ENCODE data around the gene ZNF521.

ZNF521 gene

DNA sequence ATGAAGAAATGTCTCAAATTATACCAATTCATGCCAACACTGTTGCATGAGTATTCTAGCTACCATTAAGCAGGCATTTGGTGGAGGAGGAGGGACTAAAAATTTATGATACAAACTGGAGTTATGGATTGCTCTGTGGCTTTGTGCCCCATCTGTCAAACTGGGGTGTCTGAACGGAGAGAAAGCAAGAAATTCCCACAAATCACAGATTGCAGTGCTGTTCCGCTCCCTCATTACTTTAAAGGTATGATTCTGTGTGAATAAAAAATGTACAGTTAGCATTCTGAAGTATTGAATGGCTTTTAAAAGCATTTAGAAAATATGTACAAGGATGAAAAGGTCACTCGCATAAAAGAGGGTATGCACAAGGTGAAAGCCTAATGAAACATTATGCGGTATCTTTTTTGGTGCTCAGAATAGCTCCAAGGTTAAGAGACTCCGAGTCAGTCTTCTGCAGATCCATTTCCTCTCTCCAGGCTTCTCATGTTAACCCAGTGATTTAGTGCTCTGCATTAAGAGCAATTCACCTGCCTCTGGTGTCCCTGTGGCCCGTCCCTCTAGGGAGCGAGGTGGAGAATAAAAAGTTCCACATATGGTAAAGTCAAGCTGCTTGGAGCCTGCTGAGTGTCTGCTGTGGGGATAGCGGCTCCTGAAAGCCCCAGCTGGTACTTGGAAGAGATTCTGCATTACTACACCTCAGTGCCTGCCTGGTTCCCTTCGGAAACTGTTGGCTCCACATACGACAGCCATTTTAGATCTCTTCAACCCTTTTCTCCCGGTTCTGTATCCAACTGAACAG is 184.2 kb downstream of the ZNF521 start:
- no peak for DNase-seq (ENCODE audit: low read depth)

DNA sequence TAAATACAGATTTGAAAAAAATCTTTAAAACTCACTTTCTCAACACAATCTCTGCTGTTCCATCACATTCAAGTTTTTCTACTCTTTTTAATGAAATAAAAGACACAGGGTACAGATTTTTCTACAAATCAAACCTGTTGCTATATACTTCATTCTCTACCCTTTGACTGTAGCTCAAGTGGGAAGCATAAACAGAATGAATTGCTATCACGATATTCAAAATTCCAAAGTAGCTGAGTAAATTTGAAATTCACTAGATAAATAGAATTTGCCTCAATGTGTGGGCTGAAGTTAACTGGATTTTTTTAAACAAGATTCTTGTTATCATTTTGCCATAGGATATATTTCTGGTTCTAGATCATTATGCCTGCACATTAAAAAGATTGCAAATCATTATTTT is 185.9 kb downstream of the ZNF521 start:
- DNase-seq (ENCODE audit: low read depth): no peak

DNA sequence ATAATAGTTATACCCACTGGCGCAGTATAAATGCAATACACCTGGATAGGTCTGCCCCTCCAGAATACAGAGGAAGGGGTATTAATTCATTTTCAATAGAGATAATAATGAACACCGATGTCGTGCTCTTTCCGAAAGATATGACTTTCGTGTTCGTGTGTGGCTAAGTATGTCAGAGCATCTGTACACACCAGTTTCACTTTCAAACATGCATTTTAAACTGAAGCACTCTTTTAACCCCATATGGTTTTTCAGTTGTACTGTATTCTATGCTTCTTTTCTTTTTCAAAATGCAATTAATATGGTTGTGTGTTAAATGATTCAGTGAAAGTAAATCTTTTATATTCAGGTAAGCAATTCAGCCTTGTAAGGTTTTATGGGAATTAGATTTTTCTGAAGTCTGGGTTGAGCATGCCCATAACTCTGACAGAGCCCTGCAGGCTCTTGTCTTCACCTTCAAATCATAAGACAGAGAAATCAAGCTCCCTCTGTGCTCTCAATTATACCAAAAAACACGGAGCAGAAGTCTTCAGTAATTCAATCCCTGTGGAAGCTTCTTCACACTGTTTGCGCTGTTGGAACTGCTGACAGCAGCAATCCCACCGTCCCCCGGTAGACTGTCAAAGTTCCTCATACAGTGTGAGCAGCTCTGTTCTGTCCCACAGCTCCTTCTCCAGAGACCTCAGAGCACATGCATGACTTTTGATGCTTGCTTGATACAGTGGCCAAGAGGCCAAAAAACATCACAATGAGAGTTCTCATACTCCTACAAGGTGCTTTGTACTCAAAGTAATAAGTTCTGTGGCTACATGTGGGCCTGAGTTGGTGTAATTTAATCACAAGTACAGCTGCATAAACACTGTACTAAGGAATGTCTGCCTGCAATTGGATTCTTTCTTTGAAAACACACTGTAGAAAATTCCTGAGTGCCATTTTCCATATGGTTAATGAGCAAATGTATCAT is 186.8 kb downstream of the ZNF521 start:
- no peak for DNase-seq (ENCODE audit: low read depth)

DNA sequence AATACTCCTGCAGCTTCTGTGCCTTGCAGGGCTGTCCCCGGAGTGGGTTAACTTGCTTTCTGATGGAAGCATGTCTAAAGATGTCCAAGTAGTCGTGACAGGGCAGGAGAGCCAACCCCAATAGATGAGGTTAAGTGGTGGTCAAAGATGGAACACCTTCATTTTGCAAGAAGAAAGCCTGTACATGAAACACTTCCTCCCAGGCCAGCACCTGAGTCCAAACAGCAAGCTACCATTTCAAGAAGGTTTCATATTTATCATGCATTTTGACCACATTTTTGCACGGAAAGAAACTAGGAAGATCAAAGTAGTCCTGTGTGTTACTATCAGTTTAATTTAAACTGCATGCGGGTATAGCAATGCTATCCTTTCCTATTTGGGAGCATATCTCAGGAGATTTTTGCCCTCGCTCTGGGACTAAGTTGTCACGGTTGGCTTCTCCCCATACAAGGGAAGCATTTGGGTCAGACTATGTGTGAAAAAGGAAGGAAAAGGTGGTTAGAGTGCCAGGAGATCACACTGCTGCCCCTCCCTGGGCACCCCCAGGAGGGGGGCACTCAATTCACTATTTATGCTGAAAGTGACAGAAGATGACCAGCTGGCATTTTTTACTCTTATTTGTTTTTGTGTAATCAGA is 187.6 kb downstream of the ZNF521 start:
- DNase-seq (ENCODE audit: low read depth): no peak

DNA sequence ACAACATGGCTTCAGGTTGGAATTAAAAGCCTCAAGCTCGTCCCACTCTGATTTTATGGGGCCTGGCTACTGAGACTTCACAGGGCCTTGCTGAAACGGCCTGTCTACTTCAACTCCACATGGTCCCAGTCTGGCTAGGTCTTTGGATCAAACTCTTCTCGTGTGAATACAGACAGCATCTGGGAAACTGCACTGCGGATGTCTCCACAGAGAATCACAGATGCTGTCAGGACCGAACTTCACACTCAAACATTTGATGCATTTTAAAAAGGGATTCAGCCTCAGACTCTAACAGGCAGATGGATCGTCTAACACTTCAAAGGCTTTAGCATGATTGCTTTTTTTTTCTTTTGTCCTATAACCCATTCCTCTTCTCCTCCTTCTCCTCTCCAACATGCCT is 198.5 kb downstream of the ZNF521 start:
- DNase-seq (ENCODE audit: low read depth): no peak

DNA sequence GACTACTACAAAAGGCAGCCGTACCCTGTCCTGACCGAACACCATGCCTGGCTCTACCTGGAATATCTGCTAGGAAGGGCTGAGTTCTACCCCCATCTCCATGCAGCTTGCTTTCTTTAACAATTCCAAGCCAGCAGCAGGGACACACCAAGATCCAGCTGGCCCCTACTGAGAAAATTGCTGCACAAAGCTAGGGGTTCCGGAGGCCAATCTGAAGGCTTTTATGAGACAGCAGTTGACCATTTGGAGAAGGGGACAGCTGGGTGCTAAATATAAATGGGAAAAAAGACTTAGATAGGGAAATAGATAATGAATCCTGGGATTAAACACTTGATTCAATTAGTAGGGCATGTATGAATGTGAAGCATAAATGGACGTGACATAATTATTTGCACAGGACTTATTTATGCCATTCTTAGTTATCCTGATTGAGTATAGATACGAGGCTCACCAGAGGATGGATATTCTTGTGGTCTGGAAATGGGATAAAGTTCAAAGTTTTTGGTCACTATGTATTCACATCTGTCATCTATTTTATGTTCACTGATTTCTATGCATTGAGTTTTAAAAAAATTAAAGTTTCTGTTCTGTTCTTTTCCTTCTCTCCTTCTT is 204.0 kb downstream of the ZNF521 start:
- DNase-seq (ENCODE audit: low read depth): no peak

DNA sequence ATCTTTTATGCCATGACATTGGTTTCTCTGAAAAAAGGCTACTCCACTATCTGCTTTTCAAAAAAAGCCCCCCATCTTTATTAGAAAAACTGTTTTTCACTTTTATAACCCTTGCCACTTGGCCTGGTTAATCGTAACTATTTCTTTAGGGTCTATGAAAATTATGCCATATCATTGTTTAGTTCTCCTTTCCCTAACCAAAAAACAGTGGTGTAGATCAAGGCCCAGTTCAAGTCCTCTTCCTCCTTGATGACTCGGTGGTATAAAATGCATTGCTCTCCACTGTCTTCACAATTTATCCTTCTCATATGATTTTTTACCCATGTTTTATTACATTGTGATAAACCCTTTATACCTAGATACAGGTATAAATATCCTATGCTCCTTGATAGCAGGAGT is 205.5 kb downstream of the ZNF521 start:
- DNase-seq (ENCODE audit: low read depth): no peak

DNA sequence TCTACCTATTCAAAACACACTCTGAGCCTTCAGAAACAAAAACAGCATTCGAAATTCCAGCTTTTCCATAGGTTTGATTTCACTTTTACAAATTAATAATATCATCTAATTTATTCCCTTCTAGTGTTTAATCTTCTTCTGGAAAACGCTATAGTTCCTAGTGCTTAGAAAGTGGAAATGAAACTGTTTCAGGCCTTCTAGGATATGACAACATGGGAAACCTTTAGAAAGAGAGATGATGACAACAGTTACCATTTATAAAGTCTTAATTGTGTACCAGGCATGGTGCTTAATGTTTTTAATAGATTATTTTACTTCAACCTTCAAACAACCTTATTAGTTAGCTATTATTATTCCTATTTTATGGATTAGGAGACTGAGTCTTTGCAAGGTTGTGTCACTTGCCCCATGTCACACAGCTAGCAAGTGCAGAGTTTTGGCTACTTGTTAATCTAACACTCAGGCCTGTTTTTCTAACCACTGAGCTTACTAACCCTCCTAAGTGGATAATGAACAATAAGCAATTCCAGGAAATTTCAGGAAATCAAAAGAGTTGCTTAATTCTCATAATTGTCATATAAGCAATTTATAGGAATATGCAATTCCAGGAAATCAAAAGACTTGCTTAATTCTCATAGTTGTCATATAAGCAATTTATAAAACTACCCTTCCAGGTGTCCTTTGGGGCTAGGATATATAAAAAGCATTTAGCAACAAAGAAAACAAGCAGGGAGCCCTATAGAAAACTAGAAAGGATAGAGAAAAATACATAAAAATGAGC is 206.0 kb downstream of the ZNF521 start:
- no peak for DNase-seq (ENCODE audit: low read depth)

DNA sequence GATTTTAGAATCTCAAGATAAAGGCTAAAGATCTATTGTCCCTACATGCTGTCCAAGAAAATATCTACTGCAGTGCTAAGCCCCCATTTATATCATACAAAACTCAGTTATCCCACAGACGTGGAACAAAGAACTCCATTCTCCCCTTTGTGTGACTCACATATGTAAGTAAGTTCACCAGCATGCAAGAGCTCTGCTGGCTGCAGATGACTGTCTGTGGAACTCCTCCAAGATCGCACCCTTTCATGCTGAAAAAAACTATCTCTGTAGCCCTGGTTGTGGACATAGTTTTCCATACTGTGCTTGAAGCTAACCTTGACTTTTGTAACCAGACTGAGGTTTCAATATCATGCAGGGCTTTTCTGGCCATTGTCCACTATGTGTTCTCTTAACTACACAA is 207.1 kb downstream of the ZNF521 start:
- peak; percentile 43 for DNase-seq (ENCODE audit: low read depth)

DNA sequence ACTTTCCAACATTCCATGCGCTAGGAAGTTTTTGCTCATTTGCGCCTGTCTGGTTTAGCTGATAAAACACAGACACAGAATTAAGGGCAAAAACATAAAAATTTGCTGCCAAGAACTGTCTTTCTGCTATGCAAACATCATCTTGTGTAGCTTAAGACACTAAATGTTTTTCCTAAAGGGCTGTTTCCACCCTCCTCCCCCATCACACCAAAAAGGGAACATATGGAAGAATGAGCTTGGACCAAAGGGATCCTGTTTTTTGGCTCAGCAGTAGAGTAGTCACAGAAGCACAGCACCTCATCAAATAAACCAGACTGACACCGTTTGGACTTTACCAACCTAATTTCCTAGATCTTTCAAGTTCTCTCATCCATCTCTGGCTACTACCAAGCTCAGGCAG is 210.1 kb downstream of the ZNF521 start:
- no peak for DNase-seq (ENCODE audit: low read depth)

DNA sequence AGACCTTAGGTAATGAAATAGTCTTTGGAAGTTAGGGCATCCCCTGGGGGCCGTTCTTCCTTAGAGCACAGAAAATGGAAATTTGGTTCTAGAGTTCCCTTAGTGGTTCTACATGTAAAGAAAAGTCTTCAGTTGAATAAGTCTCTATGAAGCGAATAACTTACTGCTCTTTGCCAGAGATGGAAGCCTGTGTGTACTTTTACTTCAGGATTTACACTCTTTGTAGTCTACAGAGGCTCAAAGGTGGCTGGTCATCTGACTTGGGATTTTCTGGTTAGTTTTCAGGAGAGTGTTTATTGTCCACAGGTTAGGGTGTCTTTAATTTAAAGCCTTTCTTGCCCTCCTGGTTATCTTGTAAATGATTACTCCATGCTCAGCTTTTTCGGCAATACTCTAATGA is 210.6 kb downstream of the ZNF521 start:
- no peak for DNase-seq (ENCODE audit: low read depth)

DNA sequence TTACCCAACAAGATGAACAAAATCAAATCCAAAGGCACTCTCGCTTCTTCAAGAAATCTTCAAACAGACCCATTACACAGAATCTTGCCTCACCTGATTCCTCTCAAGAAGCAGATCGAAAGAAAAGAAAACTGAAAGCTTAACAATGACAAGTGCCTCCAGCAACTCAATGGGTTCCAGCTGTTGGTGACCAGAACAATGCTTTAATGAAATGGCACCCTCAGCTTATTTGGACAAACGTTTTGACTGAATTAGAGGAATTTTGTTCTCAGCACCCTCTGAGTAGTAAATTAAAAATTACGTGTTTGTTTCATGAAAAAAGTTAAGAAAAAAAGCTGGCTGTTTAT is 211.0 kb downstream of the ZNF521 start:
- DNase-seq (ENCODE audit: low read depth): no peak

DNA sequence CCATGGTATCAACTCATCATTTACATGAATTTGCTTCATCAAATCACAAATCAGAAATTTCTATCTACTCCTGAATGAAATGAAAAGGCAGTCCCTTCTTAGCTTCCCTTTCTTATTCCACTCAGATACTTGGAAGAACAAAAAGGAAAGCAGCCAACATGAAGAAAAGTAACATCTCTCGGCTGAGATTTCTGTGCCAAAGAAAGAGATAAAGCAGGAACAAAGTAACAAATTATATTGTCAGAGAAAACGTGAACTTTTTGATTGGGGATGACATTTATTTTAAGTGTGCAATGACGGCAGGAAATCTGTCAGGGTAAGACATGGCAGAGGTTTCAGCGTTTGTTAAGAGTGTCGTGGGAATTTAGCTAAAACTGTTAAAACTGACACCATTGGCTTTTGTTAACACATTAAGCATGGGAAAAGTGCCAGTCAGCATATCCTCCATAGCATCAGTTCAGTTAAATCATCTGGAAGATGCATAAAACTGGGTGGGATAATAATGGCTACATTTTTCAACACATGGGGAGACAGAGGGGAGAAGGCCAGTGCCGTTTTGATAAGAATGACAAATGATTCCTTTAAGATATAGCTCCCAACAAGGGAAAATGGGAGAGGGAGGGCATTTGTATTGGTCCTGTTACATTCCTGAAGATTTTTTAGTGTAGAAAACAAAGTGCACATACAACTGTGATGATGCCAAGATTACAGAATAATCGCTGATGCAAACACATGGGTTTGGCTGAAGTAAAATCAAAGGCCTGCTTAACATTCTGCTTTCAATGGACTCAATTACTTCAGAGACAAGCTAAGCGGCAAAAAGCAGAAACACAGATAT is 211.6 kb downstream of the ZNF521 start:
- DNase-seq (ENCODE audit: low read depth): no peak

DNA sequence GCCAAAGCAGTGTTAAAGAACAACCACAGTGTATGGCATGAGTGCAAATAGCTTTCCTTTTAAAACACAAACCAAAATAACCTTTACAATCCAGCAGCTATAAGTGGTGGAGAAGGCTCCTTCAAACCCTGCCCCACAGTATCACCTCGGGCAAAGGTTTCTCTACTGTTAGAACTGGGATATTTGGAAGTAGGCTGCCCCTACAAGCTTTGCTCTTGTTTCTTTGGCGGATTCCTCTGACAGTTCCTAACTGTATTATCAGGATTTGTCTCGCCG is 214.8 kb downstream of the ZNF521 start:
- DNase-seq (ENCODE audit: low read depth): no peak

DNA sequence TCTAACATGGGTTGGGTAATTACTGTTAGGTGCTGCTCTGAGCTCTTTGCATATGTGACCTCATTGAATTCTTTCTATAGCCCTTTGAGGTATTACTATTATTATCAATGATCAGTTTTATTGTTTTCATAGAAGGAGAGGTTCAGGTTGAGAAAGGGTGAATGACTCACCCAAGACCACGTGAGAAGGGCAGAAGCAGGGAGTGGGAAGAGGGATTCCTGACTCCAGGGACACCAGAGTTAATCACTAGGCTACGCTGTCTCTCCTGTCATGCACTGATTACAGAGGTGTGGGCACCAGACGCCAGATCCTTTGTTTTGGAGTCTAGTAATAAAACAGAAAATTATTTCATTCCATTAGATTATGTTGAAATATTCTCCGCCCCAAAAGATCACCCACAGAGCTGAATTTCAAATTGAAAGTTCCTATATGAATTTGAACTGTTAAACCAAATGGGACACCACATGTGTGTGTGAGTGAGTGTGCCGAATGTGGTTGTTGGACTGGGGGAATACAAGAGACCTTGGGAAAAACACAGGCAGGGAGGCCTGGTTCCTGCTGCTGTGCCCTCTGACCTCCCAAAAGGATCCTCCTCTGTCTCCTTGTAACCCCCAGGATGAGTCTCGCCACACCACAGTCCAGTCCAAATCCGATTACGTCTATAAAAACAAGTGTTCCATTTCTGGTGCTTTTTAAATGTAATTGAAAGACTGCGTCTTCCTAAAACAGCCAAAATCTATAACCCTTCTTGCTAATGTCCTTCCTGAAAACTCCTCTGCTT is 215.4 kb downstream of the ZNF521 start:
- no peak for DNase-seq (ENCODE audit: low read depth)

DNA sequence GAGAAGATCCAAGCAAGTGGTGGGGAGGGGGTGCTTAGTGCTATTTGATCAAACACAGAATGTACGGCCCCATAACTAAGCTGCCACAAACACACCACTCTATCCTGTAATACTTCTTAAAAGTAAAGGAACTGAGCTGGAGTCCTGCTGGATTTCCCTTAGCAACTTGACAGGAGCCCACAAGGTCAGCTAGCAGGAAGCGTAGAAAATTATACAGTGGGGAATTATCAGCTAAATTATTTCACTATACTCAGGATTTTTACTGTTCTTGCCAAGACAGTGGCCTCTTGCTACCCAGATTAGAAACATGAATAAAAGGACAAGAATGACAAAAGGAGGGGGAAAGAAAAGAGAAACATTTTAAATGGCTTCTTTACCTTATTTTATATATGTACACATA is 217.1 kb downstream of the ZNF521 start:
- DNase-seq (ENCODE audit: low read depth): no peak

DNA sequence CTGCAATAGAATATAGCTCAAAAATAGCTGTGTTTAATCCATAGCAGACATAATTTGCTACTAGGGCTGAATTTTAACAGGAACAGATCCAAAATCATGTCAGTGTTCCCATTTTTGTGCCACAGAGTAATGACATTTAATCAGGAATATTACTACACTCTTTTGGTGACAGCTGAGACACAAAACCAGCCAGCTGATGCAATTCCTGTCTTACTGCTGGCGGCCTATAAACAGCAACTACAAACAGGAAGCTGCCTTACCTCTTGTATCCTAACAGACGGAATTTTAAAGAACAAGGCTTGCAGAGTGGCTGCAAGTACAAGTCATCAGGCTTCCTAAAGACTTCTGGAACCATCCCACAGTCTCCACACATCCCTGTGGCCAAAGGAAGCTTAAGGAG is 218.1 kb downstream of the ZNF521 start:
- DNase-seq (ENCODE audit: low read depth): no peak

DNA sequence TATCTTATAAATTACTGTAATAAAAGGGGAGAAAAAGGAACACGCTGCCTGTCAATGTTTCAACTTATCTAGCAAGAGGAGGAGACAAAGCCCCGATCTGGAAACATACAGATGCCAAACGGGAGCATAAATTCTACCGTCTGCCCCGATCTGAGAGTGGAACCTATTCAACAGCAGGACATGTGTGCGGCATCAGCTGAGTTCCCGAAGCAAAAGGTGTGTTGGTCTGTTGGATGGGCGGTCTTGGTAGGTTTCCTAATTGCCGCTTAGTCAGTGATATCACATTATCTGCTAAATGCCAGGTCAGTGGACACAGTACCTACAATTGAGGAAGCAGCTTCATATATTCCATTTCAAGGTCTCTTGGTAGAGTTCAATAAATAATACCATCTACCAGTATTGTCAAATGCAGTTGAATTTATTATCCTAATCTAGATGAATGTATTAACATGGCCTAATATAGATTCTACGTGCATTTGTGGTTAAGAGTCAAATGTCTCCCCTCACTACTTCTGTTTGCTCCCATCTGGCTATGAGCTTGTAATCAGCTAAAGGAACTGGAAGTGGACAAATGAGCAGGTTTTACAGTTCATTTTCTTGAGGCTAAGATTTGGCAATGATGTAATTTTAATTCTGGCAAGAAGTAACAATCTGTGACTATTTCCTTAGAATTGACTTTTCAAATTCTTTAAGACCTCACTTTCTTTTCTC is 219.0 kb downstream of the ZNF521 start:
- no peak for DNase-seq (ENCODE audit: low read depth)

DNA sequence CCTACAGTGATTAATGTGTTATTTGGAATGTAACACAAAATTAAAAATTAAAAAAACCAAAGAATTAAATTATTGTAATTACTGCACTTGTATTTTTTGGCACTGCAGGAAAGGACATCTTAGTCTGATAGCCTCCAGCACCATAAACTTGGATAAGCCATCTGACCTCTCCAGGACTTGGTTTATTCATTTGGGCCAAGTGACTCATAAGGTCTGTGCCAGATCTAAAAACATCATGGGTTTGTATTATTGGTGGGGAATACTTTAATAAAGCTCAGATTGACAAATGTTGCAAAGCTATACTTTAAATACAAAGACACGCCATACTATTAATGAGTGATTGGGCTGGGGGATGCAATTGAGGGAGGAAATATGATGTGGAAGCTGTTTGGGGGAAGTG is 225.2 kb downstream of the ZNF521 start:
- no peak for DNase-seq (ENCODE audit: low read depth)

DNA sequence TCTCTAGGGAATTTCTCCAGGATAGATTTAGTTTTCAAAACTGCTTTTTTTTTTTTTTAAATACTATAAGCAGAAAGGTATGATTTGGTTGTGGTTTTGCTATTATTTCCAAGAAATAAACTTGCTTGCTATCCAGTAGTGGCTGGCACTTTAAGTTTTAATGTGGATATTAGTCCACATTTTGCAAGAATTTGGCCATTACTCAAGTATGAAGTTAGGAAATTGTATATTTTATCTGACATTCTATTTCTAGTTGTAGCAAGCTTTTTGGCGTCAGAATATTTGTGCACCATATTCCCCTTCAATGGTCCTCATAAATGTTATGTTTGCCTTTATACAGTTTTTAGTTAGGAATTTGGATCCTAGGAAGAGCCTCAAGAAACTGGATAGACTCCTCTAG is 226.3 kb downstream of the ZNF521 start:
- no peak for DNase-seq (ENCODE audit: low read depth)

Data from ELR (cell line).